ENCODE results near the gene AGR2. TPM values are rescaled to one million over a fixed set of nuclear protein-coding genes. Genes with fewer than 3 reads are reported as not detected.

AGR2 gene
- total RNA-seq, 1 experiment from 2014 or later = not detected

GRCh38 chr7:16816824-16817223 lies 12.0 kb upstream of the AGR2 start:
- no peak overlapping the region for H2BK12ac ChIP-seq (ENCODE audit: insufficient read length, low read depth, low read length)
- no peak overlapping the region for H2BK20ac ChIP-seq (ENCODE audit: low read depth, low read length, poor library complexity, severe bottlenecking)
- no peaks in the 10 kb centered on the region; a peak in 1 of 5 replicates for H3K9me3 Mint-ChIP-seq
- no peak overlapping the region for H3K18ac ChIP-seq (ENCODE audit: insufficient read length, low read depth, low read length)
- no peak overlapping the region for H3T11ph ChIP-seq (ENCODE audit: low read length)
- H4K8ac ChIP-seq (replicated peaks; ENCODE audit: insufficient read length, low read depth, low read length) = no peak overlapping the region
- H4K5ac ChIP-seq (ENCODE audit: insufficient read length, low read depth, low read length) = no peak overlapping the region
- no peaks in the 10 kb centered on the region for H3K4me1 ChIP-seq (ENCODE audit: insufficient read depth, low read length)
- H3K9me3 ChIP-seq (ENCODE audit: control insufficient read depth, low read depth, low read length) = no peaks in the 10 kb centered on the region
- no peak for DNase-seq
- no CpG with 5 or more reads among the region's 2 CpGs for WGBS (ENCODE audit: extremely low coverage, insufficient read length, low lambda C conversion rate)
- no peak overlapping the region for H3K4me3 Mint-ChIP-seq
- TF ChIP-seq CTCF (conservative IDR thresholded peaks at IDR 0.05) = no peak
- no peaks in the 10 kb centered on the region for H3K27me3 Mint-ChIP-seq (ENCODE audit: low read depth)
- H3K27ac Mint-ChIP-seq = 0 out of 7 replicates have a peak overlapping the region, but pooled peaks of 1 of the 3 experiments have one; percentile 26
- no peak overlapping the region for H2AK5ac ChIP-seq (ENCODE audit: insufficient read length, low read length)
- H4K91ac ChIP-seq (ENCODE audit: insufficient read length, low read depth, low read length) = no peak overlapping the region
- H2BK120ac ChIP-seq (ENCODE audit: low read depth, low read length, poor library complexity, severe bottlenecking) = no peak overlapping the region
- H2AFZ ChIP-seq (ENCODE audit: low read length) = no peak overlapping the region
- peaks cover 0 to 3% of the 10 kb centered on the region in 2 experiments; a peak in 1 of 4 replicates for H3K4me1 Mint-ChIP-seq
- no peaks in the 10 kb centered on the region for H3K36me3 Mint-ChIP-seq (ENCODE audit: insufficient read depth in 1 of 3, low read depth in 3 of 3)
- H3K27ac ChIP-seq (ENCODE audit: insufficient read length, low read depth, low read length) = no peak overlapping the region
- no peaks in the 10 kb centered on the region for H4K20me1 ChIP-seq (ENCODE audit: control insufficient read depth, insufficient read depth, insufficient read length)
- H2BK5ac ChIP-seq (ENCODE audit: insufficient read length, low read length) = no peak overlapping the region
- no peak overlapping the region for H3K23ac ChIP-seq (ENCODE audit: insufficient read length, low read depth, low read length)
- H3K14ac ChIP-seq (ENCODE audit: insufficient read depth, low read length) = no peak overlapping the region
- no peaks in the 10 kb centered on the region for H3K79me2 ChIP-seq (ENCODE audit: insufficient read depth, low read length)
- no peak overlapping the region for H3K4me2 ChIP-seq (ENCODE audit: insufficient read depth, insufficient read length, low read length)
- H3K79me1 ChIP-seq (ENCODE audit: insufficient read depth, low read depth, low read length, poor library complexity, severe bottlenecking) = no peaks in the 10 kb centered on the region
- no peak overlapping the region for H3K56ac ChIP-seq (ENCODE audit: insufficient read length, low read depth, low read length)
- H3K27me3 ChIP-seq (ENCODE audit: insufficient read depth, low read length) = no peaks in the 10 kb centered on the region
- no peak overlapping the region for H3K9ac ChIP-seq (ENCODE audit: extremely low read depth, insufficient read length, low read length)
- H2BK15ac ChIP-seq (ENCODE audit: low read depth, low read length) = no peak overlapping the region
- H3K23me2 ChIP-seq (ENCODE audit: insufficient read length, low read depth, low read length, poor library complexity, severe bottlenecking) = no peaks in the 10 kb centered on the region
- no peak overlapping the region for H3K4ac ChIP-seq (ENCODE audit: low read depth, low read length)
